ENCODE measurements around the gene GSTM4.
"Not testable (repeated sequence)": the region's sequence is repeated elsewhere in the genome, so short reads cannot be mapped to it uniquely, and the experiment has no call there.

Gene GSTM4

DNA sequence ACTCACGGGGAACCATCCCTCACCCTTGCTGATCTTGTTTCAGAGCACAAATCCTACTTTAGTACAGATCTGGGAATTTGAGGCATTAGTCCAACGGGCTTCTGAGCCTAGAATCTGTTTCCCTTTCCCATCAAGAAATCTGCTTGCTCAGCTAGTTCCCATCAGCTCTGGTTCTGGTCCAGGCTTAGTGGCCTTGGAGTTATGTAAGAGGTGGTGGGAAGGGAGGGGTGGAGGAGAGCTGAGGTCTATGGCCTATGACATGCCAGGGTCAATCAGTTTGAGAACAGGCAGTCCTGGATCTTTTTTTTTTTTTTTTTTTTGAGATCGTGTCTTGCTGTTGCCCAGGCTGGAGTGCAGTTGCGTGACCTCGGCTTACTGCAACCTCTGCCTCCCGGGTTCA, 35.9 kb downstream of the GSTM4 start:
- DNase-seq, result no peak
- intact Hi-C loops (cut with DNase I), result no loop called here

GRCh38 chr1:109694400-109694799, 38.5 kb downstream of the GSTM4 start:
- DNase-seq; intact Hi-C loops (cut with DNase I): not testable (repeated sequence)

DNA sequence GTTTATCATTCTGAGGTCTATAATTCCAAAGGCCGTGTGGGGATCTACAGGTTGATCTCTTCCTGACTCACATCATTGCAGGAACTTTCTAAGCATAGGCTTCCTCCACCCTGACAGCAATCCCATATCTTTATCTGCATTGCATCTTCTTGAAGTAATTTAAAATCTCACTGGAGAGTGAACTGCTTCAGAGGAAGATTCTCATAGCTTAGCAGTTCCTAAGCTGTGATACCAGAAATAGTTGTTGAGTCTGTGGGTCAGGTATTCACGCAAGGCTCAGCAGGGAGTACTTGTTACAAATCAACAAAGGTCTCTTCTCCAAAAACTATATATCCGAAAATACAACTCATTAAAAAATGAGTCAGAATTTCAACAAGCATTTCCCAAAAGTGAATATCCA, 39.2 kb downstream of the GSTM4 start:
- DNase-seq; intact Hi-C loops (cut with DNase I): not testable (repeated sequence)

GRCh38 chr1:109697066-109697465, 41.2 kb downstream of the GSTM4 start:
- intact Hi-C loops (cut with DNase I), result no loop called here
- no peak for DNase-seq

DNA sequence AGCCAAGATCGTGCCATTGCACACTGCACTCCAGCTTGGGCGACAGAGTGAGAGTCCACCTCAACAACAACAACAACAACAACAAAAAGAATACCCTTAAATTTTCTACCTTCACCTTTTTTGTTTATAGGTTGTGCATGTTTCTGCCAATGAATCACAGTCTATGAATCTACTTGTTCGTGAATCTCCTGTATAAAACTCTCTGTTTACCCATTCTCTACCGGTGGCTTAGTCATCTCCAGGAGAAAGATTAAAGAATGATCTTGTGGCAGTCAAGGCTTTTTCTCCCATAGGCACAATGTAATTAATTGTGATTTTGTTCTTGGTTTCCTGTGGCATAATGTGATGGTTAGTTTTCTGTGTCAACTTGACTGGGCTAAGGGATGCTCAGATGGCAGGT, 42.0 kb downstream of the GSTM4 start:
- DNase-seq; intact Hi-C loops (cut with DNase I): not testable (repeated sequence)

DNA sequence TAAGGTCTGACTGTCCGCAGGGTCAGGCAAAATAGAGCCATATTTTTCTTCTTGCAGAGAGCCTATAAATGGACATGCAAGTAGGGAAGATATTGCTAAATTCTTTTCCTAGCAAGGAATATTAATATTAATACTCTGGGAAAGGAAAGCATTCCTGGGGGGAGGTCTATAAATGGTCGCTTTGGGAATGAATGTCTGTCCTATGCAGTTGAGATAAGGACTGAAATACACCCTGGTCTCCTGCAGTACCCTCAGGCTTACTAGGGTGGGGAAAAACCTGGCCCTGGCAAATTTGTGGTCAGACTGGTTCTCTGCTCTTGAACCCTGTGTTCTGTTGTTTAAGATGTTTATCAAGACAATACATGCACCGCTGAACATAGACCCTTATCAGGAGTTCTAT, 47.0 kb downstream of the GSTM4 start:
- DNase-seq; intact Hi-C loops (cut with DNase I): not testable (repeated sequence)

- DNase-seq, result no peak
- intact Hi-C loops (cut with DNase I), result no loop called here
These were observed 48.3 kb downstream of the GSTM4 start for GRCh38 chr1:109704173-109704572.

GRCh38 chr1:109705411-109705810, 49.5 kb downstream of the GSTM4 start:
- DNase-seq, result no peak
- intact Hi-C loops (cut with DNase I), result no loop called here

- DNase-seq; intact Hi-C loops (cut with DNase I): not testable (repeated sequence)
These were observed 53.0 kb downstream of the GSTM4 start for GRCh38 chr1:109708949-109709348.

- intact Hi-C loops (cut with DNase I); DNase-seq: not testable (repeated sequence)
These were observed 53.9 kb downstream of the GSTM4 start for GRCh38 chr1:109709822-109710221.

All from posterior cingulate gyrus (tissue), 11 donors.